GM20431 (cell line): ENCODE data around the gene ADGRV1.
"Not testable (repeated sequence)": the region's sequence is repeated elsewhere in the genome, so short reads cannot be mapped to it uniquely, and the experiment has no call there.

Experiments used
- in situ Hi-C: fragments of 300-500 bp; cut with MseI, MboI; formaldehyde crosslinking; loops from one replicate; pipeline ENCODE4 v1.15.0; 2020; ENCODE audit warnings: low sequenced_read_pairs; ENCODE audit not compliant: unreplicated experiment

The ADGRV1 gene

DNA sequence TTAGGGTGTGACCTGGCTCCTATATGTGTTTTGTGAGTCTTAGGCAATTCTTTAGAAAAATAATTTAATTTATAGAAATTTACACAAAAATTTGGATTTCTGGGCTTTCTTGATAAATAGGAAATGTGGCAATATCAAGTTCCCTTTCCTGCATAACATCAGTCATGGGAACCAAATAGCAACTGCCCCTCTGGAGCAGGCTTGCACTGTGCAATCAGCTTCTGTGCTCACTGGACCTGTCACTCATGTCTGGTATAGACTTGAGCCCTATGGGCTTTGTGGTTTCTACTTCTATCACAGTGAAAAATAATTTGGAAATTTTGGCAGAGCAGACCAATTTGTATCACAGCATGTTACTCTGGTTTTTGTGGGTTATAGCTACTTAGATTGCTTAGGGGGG lies 131.7 kb downstream of the ADGRV1 start:
- in situ Hi-C loops = no loop called here

DNA sequence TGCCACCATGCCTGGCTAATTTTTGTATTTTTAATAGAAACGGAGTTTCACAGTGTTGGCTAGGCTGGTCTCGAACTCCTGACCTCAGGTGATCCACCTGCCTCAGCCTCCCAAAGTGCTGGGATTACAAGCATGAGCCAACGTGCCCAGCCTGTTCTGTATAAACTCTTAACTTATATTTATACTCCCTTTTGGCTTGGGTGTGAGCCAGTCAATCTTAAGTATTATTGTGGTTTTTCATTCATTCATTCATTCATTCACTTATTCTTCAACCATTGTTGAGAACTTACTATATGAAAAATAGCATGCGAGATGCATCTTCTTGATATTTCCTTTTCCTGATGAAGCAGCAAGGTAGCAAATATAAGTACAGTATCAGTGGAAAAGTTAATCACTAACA lies 132.9 kb downstream of the ADGRV1 start:
- in situ Hi-C loops = no loop called here

DNA sequence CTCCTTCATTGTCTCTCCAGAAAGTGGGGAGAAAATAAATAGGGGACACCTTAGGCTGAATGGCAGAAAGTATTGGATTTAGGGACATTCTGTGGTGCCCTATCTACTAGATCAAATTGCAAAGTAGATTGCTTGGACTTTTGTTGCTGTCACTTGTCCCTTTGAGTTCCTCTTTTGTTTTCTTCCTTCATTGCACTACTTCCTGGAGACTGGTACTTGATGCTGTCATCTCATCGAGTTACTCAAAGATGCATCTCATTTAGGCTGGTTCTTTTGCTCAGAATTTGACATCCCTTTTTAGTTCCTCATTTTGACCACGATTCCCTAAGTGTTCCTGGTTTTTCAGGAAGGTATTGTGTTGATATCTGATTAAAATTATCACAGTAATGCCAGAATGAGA lies 137.6 kb downstream of the ADGRV1 start:
- in situ Hi-C loops = no loop called here

DNA sequence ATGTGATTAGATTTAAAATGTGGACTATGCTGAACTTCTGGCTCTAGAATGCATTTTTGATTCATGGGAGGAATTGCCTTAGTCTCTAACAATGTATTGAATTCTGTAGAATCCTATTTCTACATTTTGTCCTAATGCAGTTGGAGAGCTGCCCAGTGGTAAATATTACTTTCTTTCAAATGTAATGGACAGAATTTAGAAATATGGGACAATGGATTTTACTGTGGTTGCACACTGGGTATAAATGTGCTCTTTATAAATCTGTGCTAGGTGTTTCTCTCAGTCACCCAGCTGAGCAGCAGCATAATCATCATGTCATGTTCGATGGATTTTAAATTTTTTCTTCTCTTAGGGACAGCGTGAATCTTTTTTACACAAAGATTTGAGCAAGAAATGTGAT lies 141.7 kb downstream of the ADGRV1 start:
- in situ Hi-C loops = no loop called here

DNA sequence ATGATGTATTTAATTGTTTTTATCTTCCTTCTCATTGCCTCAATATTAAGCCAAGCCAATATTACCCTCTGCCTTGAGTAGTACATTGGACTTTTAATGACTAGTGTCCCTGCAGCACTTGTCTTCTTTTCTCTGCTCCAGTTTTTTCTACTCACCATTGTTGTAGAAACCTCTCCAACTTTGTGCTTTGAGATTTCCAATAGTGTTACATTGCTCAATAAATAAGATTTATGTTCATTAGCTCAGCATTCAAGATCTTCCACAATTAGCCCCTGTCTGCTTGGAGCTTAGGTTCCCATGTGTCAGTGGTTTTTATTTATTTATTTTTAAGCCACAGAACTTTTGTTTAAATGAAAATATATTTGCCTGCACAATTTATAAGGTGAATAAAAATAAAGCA lies 145.3 kb downstream of the ADGRV1 start:
- in situ Hi-C loops = no loop called here

DNA sequence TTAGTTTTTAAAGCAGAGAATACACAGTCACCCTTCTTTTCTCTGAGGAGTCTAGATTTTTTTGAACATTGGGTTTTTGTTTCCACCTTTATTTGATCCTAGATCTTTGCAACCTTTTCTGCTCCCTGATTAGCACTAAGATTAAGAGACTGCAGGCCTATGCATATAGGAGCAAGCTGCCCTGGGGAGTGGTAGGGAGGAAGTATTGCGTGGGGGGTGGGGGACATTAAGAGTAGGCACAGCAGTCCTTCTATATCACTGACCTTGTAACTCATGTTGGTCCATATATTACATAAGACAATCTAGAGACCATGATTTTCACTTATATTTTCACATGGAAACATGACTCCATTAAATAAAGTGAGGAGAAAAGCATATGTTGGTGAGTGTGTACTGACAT lies 149.1 kb downstream of the ADGRV1 start:
- in situ Hi-C loops = no loop called here

DNA sequence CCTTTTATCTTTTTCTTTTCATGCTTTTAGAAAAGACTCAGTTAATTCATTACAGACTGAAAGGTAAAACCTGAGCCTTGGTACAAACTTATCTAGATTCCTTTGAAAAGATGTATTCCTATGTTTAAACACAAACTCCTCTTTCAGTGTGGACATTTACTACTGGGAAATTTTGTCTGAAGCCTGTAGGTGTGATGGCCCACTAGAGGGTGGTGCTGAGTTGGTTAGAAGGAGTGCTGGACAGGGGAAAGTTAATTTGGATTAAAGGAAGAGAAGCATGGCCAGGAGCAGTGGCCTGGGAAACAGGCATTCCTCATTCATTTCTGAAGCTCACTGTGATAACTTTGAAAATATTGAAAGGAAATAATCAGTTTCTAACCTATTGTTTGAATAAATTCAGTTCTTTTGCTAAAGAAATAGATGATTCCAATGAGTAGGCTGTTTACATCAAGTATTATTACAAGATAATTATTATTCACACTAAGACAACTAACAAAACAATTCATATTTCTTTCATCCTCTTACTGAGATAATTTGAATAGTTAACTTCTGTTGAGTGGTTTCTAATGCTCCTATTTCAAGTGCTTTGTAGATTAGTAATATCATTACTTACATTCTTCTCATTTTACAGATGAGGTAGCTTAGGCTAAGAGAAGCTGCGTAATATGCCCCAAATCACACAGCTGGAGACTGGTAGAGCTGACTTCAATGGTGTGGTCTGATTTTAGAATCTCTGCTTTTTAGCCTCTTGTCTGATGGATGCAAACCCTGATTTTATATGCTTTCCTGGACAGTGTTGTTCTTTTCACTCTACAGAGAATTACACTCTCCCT lies 150.9 kb downstream of the ADGRV1 start:
- in situ Hi-C loops = no loop called here

DNA sequence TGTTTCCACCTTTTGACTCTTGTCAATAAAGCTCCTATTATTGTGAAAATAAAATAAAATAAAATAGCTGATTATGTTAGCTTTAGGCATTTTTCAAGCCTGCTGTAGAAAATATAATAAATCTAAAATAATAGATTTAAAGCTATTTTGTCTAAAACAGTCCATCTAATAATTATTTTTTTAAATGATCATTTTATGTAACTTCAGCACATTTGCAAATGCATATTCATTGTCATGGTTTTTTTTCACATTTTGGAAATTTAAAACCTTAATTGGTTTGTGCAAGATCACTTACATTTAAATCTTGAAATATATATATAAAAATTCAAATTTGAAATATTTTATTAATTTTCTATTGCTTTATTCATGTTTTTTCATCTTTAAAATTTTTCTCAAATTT lies 159.8 kb downstream of the ADGRV1 start:
- in situ Hi-C loops = no loop called here

DNA sequence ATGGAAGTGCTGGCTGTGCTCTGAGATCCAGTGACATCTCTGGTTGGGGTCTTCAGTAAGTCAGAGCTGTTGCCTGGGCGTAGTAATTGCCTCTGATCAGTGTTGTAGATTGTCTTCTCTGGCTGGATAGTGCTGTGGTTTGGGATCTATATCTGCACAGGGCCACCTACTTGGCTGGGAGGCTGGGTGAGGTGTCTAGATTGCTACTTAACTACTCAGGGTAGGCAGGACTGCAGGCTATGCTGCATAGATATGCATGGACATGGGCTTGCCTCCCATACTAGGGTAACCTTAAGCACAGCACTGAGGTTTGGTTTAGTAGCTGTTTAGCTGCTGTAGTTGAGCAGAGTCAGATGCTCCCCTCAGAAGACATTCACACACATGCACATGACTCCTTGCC lies 181.0 kb downstream of the ADGRV1 start:
- in situ Hi-C loops = no loop called here

DNA sequence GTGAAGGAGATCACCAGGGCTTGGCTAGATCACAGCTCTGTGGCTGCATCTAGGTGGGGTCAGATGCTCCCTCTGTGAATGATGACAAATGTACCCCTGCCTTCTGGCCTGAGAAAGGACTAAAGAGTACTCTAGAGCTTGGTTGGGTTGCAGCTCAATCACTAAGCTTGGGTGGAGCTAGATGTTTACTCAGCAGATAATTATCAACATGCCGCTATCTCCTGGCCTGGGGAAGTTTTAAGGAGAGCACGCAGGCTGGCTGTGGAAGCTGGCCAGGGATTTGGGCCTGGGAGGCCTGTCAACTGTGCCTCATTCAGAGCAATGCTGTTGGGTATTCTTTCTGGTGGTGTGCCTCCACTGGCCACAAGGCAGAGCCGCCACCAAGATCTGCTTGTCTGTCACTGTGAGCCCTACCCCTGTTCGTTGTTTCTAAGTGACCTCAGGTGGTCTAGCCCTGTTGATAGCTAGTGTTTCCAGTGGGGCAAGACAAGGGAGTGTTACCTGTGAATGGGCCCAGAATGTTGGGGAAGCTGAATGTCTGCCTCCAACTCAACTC lies 181.7 kb downstream of the ADGRV1 start:
- in situ Hi-C loops = no loop called here

DNA sequence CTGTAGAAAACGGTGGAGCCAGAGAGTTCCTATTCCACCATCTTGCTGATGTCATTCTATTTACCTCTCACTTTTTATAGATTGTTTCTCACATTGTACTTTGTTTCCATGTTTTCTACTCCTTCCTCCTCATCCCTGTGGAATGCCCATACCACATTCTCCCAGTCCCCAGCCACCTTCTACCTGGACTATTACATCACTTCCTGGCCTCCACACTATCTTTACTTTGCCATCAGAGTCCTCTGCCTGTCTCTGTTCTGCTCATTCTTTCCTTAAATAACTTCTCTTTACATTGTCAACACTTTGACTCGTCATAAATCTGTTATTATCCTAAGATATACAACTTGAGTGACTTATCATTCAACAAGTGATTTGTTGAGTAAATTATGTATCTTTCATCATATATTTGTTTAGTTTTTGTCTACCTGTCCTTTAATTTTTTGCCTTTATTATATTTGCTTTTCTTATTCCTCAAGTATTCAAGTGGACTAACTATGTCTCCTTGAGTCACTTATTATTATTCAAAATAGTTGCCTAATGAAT lies 182.5 kb downstream of the ADGRV1 start:
- in situ Hi-C loops = no loop called here

DNA sequence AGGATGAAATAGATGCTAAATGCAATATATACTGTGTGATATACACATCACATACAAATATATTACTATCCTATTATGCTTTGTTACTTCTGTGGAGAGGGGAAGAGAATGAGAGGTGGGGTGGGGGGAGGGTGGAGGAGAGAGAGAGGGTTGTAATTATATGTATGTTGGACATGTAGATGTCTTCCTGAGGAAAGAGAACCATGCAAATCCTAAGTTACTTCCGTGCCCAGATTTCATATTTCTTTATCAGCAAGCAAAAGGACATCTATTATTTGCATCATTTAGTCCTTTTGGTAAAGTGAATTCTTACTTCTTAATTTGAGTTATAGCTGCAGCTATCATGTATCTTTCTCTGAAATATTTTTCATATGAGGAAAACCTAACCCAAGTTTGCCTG lies 187.5 kb downstream of the ADGRV1 start:
- in situ Hi-C loops = no loop called here

DNA sequence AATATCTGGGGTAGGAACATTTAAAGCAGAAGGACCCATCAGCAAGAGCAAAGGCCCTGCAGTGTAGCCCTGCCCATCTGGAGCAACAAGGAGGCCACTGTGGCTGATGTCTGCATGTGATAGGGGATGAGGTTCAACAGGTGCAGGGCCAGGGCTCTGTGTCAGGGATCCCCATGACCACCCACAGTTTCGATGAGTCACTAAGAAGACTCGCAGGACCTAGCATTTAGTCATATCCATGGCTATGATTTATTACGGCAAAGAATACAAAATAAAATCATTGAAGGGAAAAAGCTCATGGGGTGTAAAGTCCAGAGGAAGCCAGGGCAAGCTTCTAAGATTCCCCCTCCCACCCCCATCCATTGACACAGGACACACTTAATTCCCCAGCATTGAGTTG lies 188.6 kb downstream of the ADGRV1 start:
- in situ Hi-C loops = no loop called here

DNA sequence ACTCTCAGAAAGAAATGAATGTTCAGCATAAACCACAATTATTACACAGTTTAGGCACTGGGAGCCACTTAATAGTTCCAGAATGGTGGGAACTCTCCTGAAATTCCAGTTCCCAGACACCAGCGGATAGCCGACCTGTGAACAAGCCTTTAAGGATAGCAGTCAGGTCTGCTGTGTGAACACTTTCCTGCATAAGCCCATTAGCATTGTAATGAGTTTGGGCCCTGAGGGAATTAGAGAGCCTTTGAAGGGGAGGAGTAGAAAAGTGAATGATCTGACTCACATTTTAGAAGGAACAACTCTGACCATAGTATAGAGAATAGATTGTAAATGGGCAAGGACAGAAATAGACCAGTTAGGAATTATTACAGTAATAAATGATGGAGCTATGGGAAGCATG lies 189.1 kb downstream of the ADGRV1 start:
- in situ Hi-C loops = no loop called here

DNA sequence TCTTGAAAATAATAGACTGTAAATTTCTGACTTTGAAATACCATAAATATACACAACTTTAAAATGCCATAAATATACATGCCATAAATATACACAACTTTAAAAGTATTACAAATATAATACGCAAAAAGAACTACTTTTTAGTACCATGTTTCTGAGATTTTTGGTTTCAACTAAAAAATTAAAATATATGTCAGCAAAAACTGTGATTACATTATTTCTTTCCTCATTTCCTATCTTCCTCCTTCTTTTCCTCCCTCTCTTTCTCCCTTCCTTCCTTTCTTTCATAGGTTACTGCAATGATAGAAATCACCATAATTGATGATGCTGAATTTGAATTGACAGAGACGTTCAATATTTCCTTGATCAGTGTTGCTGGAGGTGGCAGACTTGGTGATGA lies 200.5 kb downstream of the ADGRV1 start:
- in situ Hi-C loops = no loop called here

DNA sequence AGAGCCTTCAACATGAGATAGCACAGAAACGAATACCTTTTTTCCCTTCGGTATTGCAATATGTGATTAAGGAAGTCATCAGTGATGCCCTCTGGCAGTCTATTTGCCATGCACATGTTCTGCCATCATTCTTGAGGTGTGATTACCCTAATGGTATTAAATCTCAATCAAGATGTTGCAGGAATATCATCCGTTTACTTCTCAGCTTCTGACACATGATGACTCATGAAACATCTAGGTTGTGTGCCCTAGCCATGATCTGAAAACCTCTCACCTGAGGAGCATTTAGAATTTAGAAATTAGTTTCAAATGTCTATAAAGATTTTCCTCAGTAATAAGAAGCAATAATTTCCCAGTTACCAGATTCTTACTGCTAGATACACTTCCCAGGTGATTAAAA lies 209.1 kb downstream of the ADGRV1 start:
- in situ Hi-C loops = no loop called here

DNA sequence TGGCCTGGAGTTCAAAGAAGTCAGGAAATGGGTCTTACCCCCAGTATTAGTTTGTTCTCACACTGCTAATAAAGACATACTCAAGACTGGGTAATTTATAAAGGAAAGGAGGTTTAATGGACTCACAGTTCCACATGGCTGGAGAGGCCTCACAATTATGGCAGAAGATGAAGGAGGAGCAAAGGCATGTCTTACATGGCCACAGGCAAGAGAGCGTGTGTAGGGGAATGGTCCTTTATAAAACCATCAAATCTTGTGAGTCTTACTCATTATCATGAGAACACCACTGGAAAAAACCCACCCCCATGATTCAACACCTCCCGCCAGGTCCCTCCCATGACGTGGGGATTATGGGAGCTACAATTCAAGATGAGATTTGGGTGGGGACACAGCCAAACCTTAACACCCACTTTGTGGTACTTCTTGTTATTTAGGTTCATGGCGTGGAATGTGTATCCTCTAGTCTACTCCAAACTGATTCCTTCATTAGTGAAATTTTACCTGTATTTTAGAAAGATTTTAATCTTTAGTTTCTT lies 211.5 kb downstream of the ADGRV1 start:
- in situ Hi-C loops = not testable (repeated sequence)

DNA sequence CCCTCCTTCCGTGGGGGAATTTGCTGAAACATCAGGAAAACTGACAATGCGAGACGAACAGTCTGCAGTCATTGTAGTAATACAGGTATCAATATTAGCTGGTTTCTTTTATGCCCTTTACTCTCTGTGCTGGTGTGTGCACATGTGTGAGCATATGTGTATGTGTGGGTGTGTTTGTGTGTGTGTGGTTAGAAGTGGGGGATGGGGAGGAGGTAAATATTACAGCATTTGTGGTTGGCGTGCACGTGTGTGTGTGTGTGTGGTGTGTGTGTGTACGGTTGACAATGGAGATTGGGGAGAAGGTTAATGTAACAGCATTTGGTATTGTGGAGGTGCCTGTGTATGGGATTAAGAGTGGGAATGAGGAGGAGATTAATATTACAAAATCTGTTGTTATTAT lies 219.4 kb downstream of the ADGRV1 start:
- in situ Hi-C loops = loop anchor here (25.0 kb wide), 1 partner anchor 341 kb away; no protein-coding TSS in a partner anchor

DNA sequence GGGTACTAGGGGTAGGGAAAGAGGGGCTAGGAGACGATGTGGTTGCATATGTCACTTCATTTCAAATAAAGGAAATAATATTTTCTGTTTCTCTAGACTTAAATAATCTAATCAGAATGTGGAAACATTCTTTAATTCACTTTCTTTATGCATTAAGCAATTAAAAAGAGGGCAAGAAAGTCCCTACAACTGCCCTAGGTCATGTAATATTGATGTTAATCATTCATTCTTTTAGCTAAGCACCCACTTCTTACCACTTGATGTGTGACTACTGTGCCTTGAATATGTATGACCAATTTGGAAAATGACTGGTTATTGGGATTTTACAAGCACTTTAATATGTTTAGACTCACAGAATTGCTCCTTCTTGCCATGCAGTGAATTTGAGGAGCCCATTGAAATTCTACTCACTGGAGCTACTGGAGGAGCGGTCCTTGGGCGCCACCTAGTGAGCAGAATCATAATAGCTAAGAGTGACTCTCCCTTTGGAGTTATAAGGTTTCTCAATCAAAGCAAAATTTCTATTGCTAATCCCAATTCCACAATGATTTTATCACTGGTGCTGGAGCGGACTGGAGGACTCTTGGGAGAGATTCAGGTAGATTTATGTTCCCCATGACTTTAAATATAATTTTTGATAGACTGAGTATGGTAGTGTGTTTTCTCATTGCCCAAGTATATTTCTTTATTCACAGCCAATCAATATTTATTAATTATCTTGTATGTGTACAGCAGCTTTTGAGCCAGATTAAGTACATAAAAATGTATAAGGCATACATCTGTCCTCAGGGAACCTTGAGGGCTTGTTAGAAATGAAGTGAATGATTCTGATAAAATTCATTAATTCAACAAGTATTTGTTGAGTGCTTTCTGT lies 225.1 kb downstream of the ADGRV1 start:
- in situ Hi-C loops = loop anchor here (25.0 kb wide), 1 partner anchor 346 kb away; no protein-coding TSS in a partner anchor

DNA sequence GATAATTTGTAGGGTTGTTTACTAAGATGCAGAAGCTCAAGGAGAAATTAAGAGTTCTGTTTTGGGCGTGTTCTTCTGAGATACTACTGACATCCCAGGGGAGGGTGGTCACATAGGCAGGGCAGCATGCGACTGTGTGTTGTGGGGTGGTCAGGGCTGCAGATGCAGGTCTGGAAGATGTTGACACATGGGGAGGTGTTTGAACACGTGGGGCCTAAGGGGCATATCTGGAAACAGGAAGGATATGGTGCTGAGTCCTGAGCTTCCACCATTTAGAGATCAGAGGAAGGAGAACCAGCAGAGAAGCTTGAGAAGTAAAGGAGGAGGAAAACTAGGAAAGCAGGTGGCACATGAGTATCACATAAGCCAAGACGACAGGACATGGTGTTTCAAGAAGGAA lies 228.2 kb downstream of the ADGRV1 start:
- in situ Hi-C loops = loop anchor here (25.0 kb wide), 1 partner anchor 349 kb away; no protein-coding TSS in a partner anchor
